Measurements from ENCODE around the gene ARHGEF1.

ARHGEF1 gene

GRCh38 chr19:41897181-41897580 is 14.2 kb downstream of the ARHGEF1 start:
- Histone ChIP-seq H3K36me3 (ENCODE audit: insufficient read depth, low read length) (peaks cover 37% of the 10 kb centered on the region), H3K27me3 (ENCODE audit: insufficient read depth, low read length) (no peaks in the 10 kb centered on the region), H3K9ac (ENCODE audit: low read depth, low read length) (no peak overlapping the region), H3K4me1 (ENCODE audit: insufficient read depth, low read length) (peaks cover 8% of the 10 kb centered on the region; the same call in 1 of the 2 replicates), H3K9me3 (ENCODE audit: insufficient read depth, low read depth, low read length) (no peaks in the 10 kb centered on the region), H3K4me3 (ENCODE audit: low read length) (no peak overlapping the region), H3K27ac (ENCODE audit: low read depth, low read length) (no peak overlapping the region)
- WGBS: 74% methylated on average over 3 of the region's 3 CpGs

GRCh38 chr19:41897820-41898219 is 14.8 kb downstream of the ARHGEF1 start:
- peaks cover 8% of the 10 kb centered on the region; the same call in 1 of the 2 replicates for H3K4me1 ChIP-seq (ENCODE audit: insufficient read depth, low read length)
- H3K36me3 ChIP-seq (ENCODE audit: insufficient read depth, low read length): peaks cover 44% of the 10 kb centered on the region
- H3K4me3 ChIP-seq (ENCODE audit: low read length): no peak overlapping the region
- H3K27ac ChIP-seq (ENCODE audit: low read depth, low read length): no peak overlapping the region
- H3K9me3 ChIP-seq (ENCODE audit: insufficient read depth, low read depth, low read length): no peaks in the 10 kb centered on the region
- H3K27me3 ChIP-seq (ENCODE audit: insufficient read depth, low read length): no peaks in the 10 kb centered on the region
- no peak overlapping the region for H3K9ac ChIP-seq (ENCODE audit: low read depth, low read length)
- WGBS: 95% methylated on average over 24 of the region's 24 CpGs

GRCh38 chr19:41898235-41898634 is 15.3 kb downstream of the ARHGEF1 start:
- H3K27ac ChIP-seq (ENCODE audit: low read depth, low read length): no peak overlapping the region
- H3K4me1 ChIP-seq (ENCODE audit: insufficient read depth, low read length): peaks cover 8% of the 10 kb centered on the region; the same call in 1 of the 2 replicates
- H3K4me3 ChIP-seq (ENCODE audit: low read length): no peak overlapping the region
- peaks cover 48% of the 10 kb centered on the region for H3K36me3 ChIP-seq (ENCODE audit: insufficient read depth, low read length)
- no peak overlapping the region for H3K9ac ChIP-seq (ENCODE audit: low read depth, low read length)
- no peaks in the 10 kb centered on the region for H3K27me3 ChIP-seq (ENCODE audit: insufficient read depth, low read length)
- no peaks in the 10 kb centered on the region for H3K9me3 ChIP-seq (ENCODE audit: insufficient read depth, low read depth, low read length)
- 96% methylated on average over 15 of the region's 15 CpGs for WGBS

- Histone ChIP-seq H3K4me3 (ENCODE audit: low read length) (no peak overlapping the region), H3K9me3 (ENCODE audit: insufficient read depth, low read depth, low read length) (no peaks in the 10 kb centered on the region), H3K4me1 (ENCODE audit: insufficient read depth, low read length) (no peaks in the 10 kb centered on the region), H3K27me3 (ENCODE audit: insufficient read depth, low read length) (no peaks in the 10 kb centered on the region), H3K9ac (ENCODE audit: low read depth, low read length) (no peak overlapping the region), H3K27ac (ENCODE audit: low read depth, low read length) (no peak overlapping the region), H3K36me3 (ENCODE audit: insufficient read depth, low read length) (peaks cover 57% of the 10 kb centered on the region)
- 95% methylated on average over 21 of the region's 21 CpGs for WGBS
Observed at GRCh38 chr19:41901707-41902360, 18.9 kb downstream of the ARHGEF1 start.

GRCh38 chr19:41902594-41902993 is 19.6 kb downstream of the ARHGEF1 start:
- H3K9me3 ChIP-seq (ENCODE audit: insufficient read depth, low read depth, low read length): no peaks in the 10 kb centered on the region
- 96% methylated on average over 17 of the region's 17 CpGs for WGBS
- H3K9ac ChIP-seq (ENCODE audit: low read depth, low read length): no peak overlapping the region
- H3K4me3 ChIP-seq (ENCODE audit: low read length): no peak overlapping the region
- no peaks in the 10 kb centered on the region for H3K27me3 ChIP-seq (ENCODE audit: insufficient read depth, low read length)
- peaks cover 57% of the 10 kb centered on the region for H3K36me3 ChIP-seq (ENCODE audit: insufficient read depth, low read length)
- H3K4me1 ChIP-seq (ENCODE audit: insufficient read depth, low read length): no peaks in the 10 kb centered on the region
- no peak overlapping the region for H3K27ac ChIP-seq (ENCODE audit: low read depth, low read length)

- no peaks in the 10 kb centered on the region for H3K4me1 ChIP-seq (ENCODE audit: insufficient read depth, low read length)
- H3K4me3 ChIP-seq (ENCODE audit: low read length): no peak overlapping the region
- H3K36me3 ChIP-seq (ENCODE audit: insufficient read depth, low read length): peaks cover 51% of the 10 kb centered on the region
- 96% methylated on average over 19 of the region's 19 CpGs for WGBS
- no peak overlapping the region for H3K9ac ChIP-seq (ENCODE audit: low read depth, low read length)
- no peak overlapping the region for H3K27ac ChIP-seq (ENCODE audit: low read depth, low read length)
- no peaks in the 10 kb centered on the region for H3K9me3 ChIP-seq (ENCODE audit: insufficient read depth, low read depth, low read length)
- no peaks in the 10 kb centered on the region; the same call in 1 of the 2 replicates for H3K27me3 ChIP-seq (ENCODE audit: insufficient read depth, low read length)
Observed at GRCh38 chr19:41903193-41903953, 20.4 kb downstream of the ARHGEF1 start.

- Histone ChIP-seq H3K27me3 (ENCODE audit: insufficient read depth, low read length) (peaks cover 6% of the 10 kb centered on the region; the same call in 1 of the 2 replicates), H3K27ac (ENCODE audit: low read depth, low read length) (no peak overlapping the region), H3K4me1 (ENCODE audit: insufficient read depth, low read length) (no peaks in the 10 kb centered on the region), H3K9ac (ENCODE audit: low read depth, low read length) (no peak overlapping the region), H3K36me3 (ENCODE audit: insufficient read depth, low read length) (peaks cover 42% of the 10 kb centered on the region), H3K9me3 (ENCODE audit: insufficient read depth, low read depth, low read length) (no peaks in the 10 kb centered on the region), H3K4me3 (ENCODE audit: low read length) (no peak overlapping the region)
- WGBS: 92% methylated on average over 30 of the region's 30 CpGs
Observed at GRCh38 chr19:41904118-41904870, 21.3 kb downstream of the ARHGEF1 start.

GRCh38 chr19:41905273-41906002 is 22.5 kb downstream of the ARHGEF1 start:
- Histone ChIP-seq H3K27ac (ENCODE audit: low read depth, low read length) (no peak overlapping the region), H3K9me3 (ENCODE audit: insufficient read depth, low read depth, low read length) (no peaks in the 10 kb centered on the region), H3K36me3 (ENCODE audit: insufficient read depth, low read length) (peaks cover 37% of the 10 kb centered on the region), H3K27me3 (ENCODE audit: insufficient read depth, low read length) (peaks cover 17% of the 10 kb centered on the region), H3K9ac (ENCODE audit: low read depth, low read length) (no peak overlapping the region), H3K4me1 (ENCODE audit: insufficient read depth, low read length) (no peaks in the 10 kb centered on the region), H3K4me3 (ENCODE audit: low read length) (no peak overlapping the region)
- 94% methylated on average over 24 of the region's 24 CpGs for WGBS

- Histone ChIP-seq H3K9ac (ENCODE audit: low read depth, low read length) (no peak overlapping the region), H3K36me3 (ENCODE audit: insufficient read depth, low read length) (peaks cover 35% of the 10 kb centered on the region), H3K27ac (ENCODE audit: low read depth, low read length) (no peak overlapping the region), H3K27me3 (ENCODE audit: insufficient read depth, low read length) (peaks cover 25% of the 10 kb centered on the region), H3K4me1 (ENCODE audit: insufficient read depth, low read length) (no peaks in the 10 kb centered on the region), H3K4me3 (ENCODE audit: low read length) (no peak overlapping the region), H3K9me3 (ENCODE audit: insufficient read depth, low read depth, low read length) (no peaks in the 10 kb centered on the region)
- WGBS: 74% methylated on average over 9 of the region's 9 CpGs
Observed at GRCh38 chr19:41906271-41906670, 23.3 kb downstream of the ARHGEF1 start.

- Histone ChIP-seq H3K27ac (ENCODE audit: low read depth, low read length) (no peak overlapping the region), H3K4me3 (ENCODE audit: low read length) (no peak overlapping the region), H3K4me1 (ENCODE audit: insufficient read depth, low read length) (no peaks in the 10 kb centered on the region), H3K9ac (ENCODE audit: low read depth, low read length) (no peak overlapping the region), H3K36me3 (ENCODE audit: insufficient read depth, low read length) (peaks cover 27% of the 10 kb centered on the region), H3K9me3 (ENCODE audit: insufficient read depth, low read depth, low read length) (no peaks in the 10 kb centered on the region), H3K27me3 (ENCODE audit: insufficient read depth, low read length) (peaks cover 34% of the 10 kb centered on the region)
- WGBS: 89% methylated on average over 18 of the region's 21 CpGs
Observed at GRCh38 chr19:41906916-41907680, 24.1 kb downstream of the ARHGEF1 start.
